Calu3 (cell line): Measurements from ENCODE around the gene SCIMP. TPM values are rescaled to one million over a fixed set of nuclear protein-coding genes. Genes with fewer than 3 reads are reported as not detected.
"Not testable (repeated sequence)": the region's sequence is repeated elsewhere in the genome, so short reads cannot be mapped to it uniquely, and the experiment has no call there.

Source experiments
- BruUV-seq: library from RNA; stranded (reverse); fragments of 400-500 nt; replicated peaks from 2 replicates; lab custom pipeline; 2021; lab: Mats Ljungman, UMichigan
- CTCF ChIA-PET: fragments of 300-600 bp; sonication (Branson Sonifier 250); formaldehyde crosslinking; loops from one replicate; lab custom pipeline; 2022; ENCODE audit warnings: antibody characterized with exemption; lab: Charles Lee
- DNase-seq: peaks from one replicate; pipeline ENCODE4 v3.0.0; 2022
- H3K27ac Mint-ChIP-seq: one replicate; pipeline ENCODE4 v1.8.0; 2022; ENCODE audit warnings: mixed read lengths; ENCODE audit not compliant: unreplicated experiment
- H3K27me3 Mint-ChIP-seq: one replicate; pipeline ENCODE4 v1.8.0; 2022; ENCODE audit warnings: mixed read lengths; ENCODE audit not compliant: unreplicated experiment
- H3K36me3 Mint-ChIP-seq: one replicate; pipeline ENCODE4 v1.8.0; 2022; ENCODE audit warnings: mild to moderate bottlenecking, moderate library complexity, mixed read lengths; ENCODE audit not compliant: insufficient read depth, unreplicated experiment
- H3K4me1 Mint-ChIP-seq: one replicate; pipeline ENCODE4 v1.8.0; 2022; ENCODE audit warnings: mild to moderate bottlenecking, low read depth, mixed read lengths; ENCODE audit not compliant: unreplicated experiment
- H3K4me3 Mint-ChIP-seq: one replicate; pipeline ENCODE4 v1.8.0; 2022; ENCODE audit warnings: mild to moderate bottlenecking, low read depth, moderate library complexity, mixed read lengths; ENCODE audit not compliant: unreplicated experiment
- H3K9me3 Mint-ChIP-seq: one replicate; pipeline ENCODE4 v1.8.0; 2022; ENCODE audit warnings: low read depth, mixed read lengths; ENCODE audit not compliant: unreplicated experiment
- intact Hi-C: fragments of 100-400 bp; cut with micrococcal nuclease; formaldehyde crosslinking; loops from one replicate; pipeline ENCODE4 v1.10.0; 2022; ENCODE audit not compliant: unreplicated experiment
- total RNA-seq: library from RNA; stranded (reverse); gene quantifications from 2 replicates; pipeline ENCODE4 v1.2.3, GENCODE V29; 2022
- TF ChIP-seq, protein P1 (sequence below): fragments of 200-600 bp; IDR thresholded peaks from one replicate; pipeline ENCODE4 v1.8.0; 2022; ENCODE audit warnings: antibody characterized with exemption; ENCODE audit not compliant: unreplicated experiment

The SCIMP gene
- total RNA-seq, 1 experiment from 2014 or later, result not detected

DNA sequence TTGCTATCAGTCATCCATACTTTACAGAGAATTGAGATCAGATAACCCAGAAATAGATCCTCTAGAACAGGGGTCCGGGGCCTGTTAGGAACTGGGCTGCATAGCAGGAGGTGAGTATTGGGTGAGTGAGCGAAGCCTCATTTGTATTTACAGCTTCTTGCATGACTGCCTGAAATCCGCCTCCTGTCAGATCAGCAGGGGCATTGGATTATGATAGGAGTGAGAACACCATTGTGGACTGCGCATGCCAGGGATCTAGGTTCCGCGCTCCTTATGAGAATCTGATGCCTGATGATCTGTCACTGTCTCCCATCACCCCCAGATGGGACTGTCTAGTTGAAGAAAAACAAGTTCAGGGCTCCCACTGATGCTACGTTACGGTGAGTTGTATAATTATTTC, 13.0 kb upstream of the SCIMP start:
- Mint-ChIP-seq H3K27ac (no peak overlapping the region), H3K27me3 (no peaks in the 10 kb centered on the region), H3K9me3 (no peaks in the 10 kb centered on the region), H3K4me3 (no peak overlapping the region), H3K4me1 (no peaks in the 10 kb centered on the region), H3K36me3 (no peaks in the 10 kb centered on the region)
- DNase-seq, result no peak
- TF ChIP-seq, protein P1, sequence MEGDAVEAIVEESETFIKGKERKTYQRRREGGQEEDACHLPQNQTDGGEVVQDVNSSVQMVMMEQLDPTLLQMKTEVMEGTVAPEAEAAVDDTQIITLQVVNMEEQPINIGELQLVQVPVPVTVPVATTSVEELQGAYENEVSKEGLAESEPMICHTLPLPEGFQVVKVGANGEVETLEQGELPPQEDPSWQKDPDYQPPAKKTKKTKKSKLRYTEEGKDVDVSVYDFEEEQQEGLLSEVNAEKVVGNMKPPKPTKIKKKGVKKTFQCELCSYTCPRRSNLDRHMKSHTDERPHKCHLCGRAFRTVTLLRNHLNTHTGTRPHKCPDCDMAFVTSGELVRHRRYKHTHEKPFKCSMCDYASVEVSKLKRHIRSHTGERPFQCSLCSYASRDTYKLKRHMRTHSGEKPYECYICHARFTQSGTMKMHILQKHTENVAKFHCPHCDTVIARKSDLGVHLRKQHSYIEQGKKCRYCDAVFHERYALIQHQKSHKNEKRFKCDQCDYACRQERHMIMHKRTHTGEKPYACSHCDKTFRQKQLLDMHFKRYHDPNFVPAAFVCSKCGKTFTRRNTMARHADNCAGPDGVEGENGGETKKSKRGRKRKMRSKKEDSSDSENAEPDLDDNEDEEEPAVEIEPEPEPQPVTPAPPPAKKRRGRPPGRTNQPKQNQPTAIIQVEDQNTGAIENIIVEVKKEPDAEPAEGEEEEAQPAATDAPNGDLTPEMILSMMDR, result no peak
- BruUV-seq, result no TSS peak
- intact Hi-C loops, result no loop called here
- CTCF ChIA-PET, result interaction anchor here (1.2 kb wide), 1 partner anchor 60 kb away, joined by 9 read pairs; no protein-coding TSS in a partner anchor

DNA sequence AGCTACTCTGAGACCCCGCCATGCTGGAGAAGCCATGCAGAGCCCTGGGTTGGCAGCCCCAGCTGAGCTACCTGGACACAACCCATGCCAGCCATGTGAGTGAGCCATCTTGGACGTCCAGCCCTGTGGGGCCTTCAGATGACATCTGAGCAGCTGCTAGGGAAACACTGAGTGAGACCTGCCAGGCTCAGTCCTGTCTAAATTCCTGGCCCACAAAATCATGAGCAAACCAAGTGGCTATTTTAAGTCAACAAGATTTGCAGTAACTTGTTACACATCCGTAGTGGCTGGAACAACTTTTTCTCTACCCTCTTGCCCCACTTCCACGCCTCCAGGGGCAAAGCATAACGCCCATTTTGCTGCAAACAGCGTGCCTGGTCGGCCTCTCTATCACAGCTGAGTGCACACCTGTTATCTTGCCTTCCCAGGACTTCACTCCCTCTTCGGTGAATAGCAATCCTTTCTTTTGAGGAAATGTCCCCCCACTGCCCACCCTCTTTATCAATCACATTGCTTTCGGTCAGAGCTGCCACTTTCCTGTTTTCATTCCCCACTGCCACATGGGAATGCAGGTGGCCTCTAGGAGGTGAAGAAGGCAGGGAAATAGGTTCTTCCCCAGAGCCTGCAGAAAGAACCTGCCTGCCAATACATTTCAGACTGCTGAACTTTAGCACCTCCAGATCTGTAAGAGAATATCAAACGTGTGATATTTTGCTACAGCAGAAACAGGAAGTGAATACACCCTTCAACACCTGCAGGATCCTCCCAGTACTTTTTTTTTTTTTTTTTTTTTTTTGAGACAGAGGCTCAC, 7.4 kb upstream of the SCIMP start:
- CTCF ChIA-PET, result no interaction called here
- intact Hi-C loops, result no loop called here

DNA sequence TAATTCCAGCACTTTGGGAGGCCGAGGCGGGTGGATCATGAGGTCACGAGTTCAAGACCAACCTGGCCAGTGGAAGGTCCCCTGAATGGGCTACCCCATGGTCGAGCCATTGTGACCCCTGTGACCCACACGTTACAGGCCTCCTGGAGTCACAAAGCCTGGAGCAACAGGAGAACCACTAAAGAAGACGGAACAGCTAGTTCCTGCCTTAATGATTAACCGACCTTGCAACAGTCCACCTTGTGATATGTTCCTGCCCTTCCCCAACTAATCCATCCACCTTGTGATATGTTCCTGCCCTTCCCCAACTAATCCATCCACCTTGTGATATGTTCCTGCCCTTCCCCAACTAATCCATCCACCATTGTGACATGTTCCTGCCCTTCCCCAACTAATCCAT, 5.1 kb upstream of the SCIMP start:
- H3K27ac Mint-ChIP-seq, H3K27me3 Mint-ChIP-seq, DNase-seq, H3K4me3 Mint-ChIP-seq, H3K36me3 Mint-ChIP-seq, CTCF ChIA-PET, H3K9me3 Mint-ChIP-seq, H3K4me1 Mint-ChIP-seq, intact Hi-C loops, BruUV-seq: not testable (repeated sequence)

More for the DNA sequence above, 7.4 kb upstream of the SCIMP start:
- no peaks in the 10 kb centered on the region for H3K27me3 Mint-ChIP-seq
- no TSS peak for BruUV-seq
- no peak overlapping the region for H3K27ac Mint-ChIP-seq
- TF ChIP-seq, protein P1, result no peak
- H3K9me3 Mint-ChIP-seq, result no peaks in the 10 kb centered on the region
- no peak overlapping the region for H3K4me3 Mint-ChIP-seq
- H3K36me3 Mint-ChIP-seq, result no peaks in the 10 kb centered on the region
- DNase-seq, result no peak
- H3K4me1 Mint-ChIP-seq, result no peaks in the 10 kb centered on the region

GRCh38 chr17:5238333-5238732, 3.7 kb upstream of the SCIMP start:
- H3K27me3 Mint-ChIP-seq, result no peaks in the 10 kb centered on the region
- intact Hi-C loops, result no loop called here
- no peaks in the 10 kb centered on the region for H3K36me3 Mint-ChIP-seq
- H3K4me3 Mint-ChIP-seq, result no peak overlapping the region
- TF ChIP-seq, protein P1, result no peak
- H3K9me3 Mint-ChIP-seq, result no peaks in the 10 kb centered on the region
- BruUV-seq, result no TSS peak
- H3K4me1 Mint-ChIP-seq, result no peaks in the 10 kb centered on the region
- CTCF ChIA-PET, result no interaction called here
- DNase-seq, result no peak
- H3K27ac Mint-ChIP-seq, result no peak overlapping the region

DNA sequence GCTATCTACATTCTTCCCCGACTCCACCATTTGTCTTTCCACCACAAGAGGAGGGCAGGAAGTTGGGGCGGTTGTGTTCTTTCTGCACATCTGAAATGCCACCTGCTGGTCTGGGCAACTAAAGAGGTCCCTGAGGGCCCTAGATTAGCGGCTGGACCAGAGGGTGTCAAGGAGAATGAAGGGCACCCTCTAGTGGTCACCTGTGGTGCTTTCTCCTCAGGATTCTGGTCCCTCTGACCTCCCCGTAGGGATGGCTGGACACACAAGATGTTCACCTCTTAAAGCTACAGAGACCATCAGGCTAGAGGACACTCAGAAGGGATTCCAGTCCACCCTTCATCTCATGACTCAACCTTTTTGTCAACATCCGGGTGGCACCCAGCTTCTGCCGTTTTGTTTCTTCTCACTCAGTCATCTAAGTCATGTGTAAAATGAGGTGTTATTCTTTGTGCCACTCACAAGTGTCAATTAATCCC, 2.9 kb upstream of the SCIMP start:
- DNase-seq, result peak; percentile 57
- BruUV-seq, result no TSS peak
- Mint-ChIP-seq H3K36me3 (no peaks in the 10 kb centered on the region), H3K4me3 (no peak overlapping the region), H3K9me3 (no peaks in the 10 kb centered on the region), H3K27ac (no peak overlapping the region), H3K27me3 (no peaks in the 10 kb centered on the region), H3K4me1 (no peaks in the 10 kb centered on the region)
- CTCF ChIA-PET, result no interaction called here
- TF ChIP-seq, protein P1, result peak; percentile 35
- intact Hi-C loops, result no loop called here
